GM19035 (cell line): ENCODE results near the gene PLD3.
"Not testable (repeated sequence)": the region's sequence is repeated elsewhere in the genome, so short reads cannot be mapped to it uniquely, and the experiment has no call there.

Experiments used
- ATAC-seq: cut with Tn5 transposase; IDR thresholded peaks from one replicate; pipeline ENCODE4 v1.9.1; 2021; ENCODE audit not compliant: unreplicated experiment

PLD3 gene

GRCh38 chr19:40363069-40363468 is 14.6 kb downstream of the PLD3 start:
- ATAC-seq: no peak

- ATAC-seq: no peak
Observed at GRCh38 chr19:40365010-40365409, 16.5 kb downstream of the PLD3 start.

- peak; percentile 52 for ATAC-seq
Observed at GRCh38 chr19:40365613-40366401, 17.3 kb downstream of the PLD3 start.

GRCh38 chr19:40366697-40367561 is 18.4 kb downstream of the PLD3 start:
- no peak for ATAC-seq

DNA sequence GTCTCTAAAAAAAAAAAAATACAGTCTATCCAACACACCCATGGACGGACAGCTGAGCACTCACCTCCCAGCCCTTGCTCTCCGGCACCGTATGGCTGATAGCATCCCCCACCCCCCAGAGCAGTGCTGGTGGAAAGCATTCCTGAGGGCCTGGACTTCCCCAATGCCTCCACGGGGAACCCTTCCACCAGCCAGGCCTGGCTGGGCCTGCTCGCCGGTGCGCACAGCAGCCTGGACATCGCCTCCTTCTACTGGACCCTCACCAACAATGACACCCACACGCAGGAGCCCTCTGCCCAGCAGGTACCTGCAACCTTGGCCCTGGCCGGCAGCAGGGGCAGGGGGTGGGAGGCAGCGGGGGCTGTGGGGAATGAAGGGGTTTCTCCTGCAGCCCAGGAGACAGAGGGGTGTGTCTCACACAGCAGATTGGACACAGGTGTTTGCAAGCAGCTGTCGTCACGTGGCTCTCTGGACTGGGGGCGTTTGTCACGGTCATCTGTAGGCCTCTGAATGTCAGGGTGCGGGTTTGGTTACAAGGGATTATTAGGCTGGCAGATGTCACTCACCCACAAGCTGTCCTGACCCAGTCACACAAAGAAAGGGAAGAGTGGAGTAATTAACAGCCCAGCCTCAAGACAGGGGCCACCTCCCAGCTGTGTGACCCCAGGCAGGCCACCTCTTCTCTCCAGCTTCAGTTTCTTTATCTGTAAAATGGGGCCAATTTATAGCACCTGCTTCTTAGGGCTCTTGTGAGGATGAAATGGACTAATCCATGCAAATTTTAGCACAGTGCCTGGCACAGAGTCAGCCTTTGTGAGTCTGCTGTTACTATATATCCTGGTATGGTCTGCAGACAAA is 19.3 kb downstream of the PLD3 start:
- no peak for ATAC-seq

DNA sequence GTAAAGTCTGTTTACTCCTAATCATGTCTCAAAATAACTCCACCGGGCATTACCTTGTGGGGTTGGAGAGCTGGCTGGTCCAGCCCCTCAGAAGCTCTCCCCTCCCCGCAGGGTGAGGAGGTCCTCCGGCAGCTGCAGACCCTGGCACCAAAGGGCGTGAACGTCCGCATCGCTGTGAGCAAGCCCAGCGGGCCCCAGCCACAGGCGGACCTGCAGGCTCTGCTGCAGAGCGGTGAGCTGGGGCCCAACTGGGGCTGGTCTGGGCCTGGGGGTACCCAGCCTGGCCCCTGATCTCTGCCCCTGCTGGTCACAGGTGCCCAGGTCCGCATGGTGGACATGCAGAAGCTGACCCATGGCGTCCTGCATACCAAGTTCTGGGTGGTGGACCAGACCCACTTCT is 21.3 kb downstream of the PLD3 start:
- no peak for ATAC-seq

DNA sequence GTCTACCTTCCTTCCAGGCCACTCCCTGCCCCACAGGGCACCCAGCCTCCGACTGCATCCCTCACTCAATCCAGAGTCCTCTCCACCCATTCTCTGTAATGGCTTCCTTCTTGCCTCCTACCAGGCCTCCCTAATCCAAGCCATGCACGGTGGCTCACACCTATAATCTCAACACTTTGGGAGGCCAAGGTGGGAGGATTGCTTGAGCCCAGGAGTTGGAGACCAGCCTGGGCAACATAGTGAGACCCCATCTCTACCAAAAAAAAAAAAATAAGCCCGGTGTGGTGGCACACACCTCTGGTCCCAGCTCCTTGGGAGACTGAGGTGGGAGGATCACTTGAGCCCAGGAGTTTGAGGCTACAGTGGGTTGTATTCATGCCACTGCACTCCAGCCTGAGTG is 21.8 kb downstream of the PLD3 start:
- not testable (repeated sequence) for ATAC-seq

GRCh38 chr19:40370997-40371801 is 22.7 kb downstream of the PLD3 start:
- no peak for ATAC-seq

GRCh38 chr19:40371802-40372122 is 23.3 kb downstream of the PLD3 start:
- ATAC-seq: no peak

GRCh38 chr19:40374084-40374483 is 25.6 kb downstream of the PLD3 start:
- ATAC-seq: no peak

GRCh38 chr19:40376286-40376862 is 27.9 kb downstream of the PLD3 start:
- no peak for ATAC-seq

- ATAC-seq: no peak
Observed at GRCh38 chr19:40377876-40378385, 29.4 kb downstream of the PLD3 start.

- ATAC-seq: no peak
Observed at GRCh38 chr19:40378509-40378908, 30.0 kb downstream of the PLD3 start.

DNA sequence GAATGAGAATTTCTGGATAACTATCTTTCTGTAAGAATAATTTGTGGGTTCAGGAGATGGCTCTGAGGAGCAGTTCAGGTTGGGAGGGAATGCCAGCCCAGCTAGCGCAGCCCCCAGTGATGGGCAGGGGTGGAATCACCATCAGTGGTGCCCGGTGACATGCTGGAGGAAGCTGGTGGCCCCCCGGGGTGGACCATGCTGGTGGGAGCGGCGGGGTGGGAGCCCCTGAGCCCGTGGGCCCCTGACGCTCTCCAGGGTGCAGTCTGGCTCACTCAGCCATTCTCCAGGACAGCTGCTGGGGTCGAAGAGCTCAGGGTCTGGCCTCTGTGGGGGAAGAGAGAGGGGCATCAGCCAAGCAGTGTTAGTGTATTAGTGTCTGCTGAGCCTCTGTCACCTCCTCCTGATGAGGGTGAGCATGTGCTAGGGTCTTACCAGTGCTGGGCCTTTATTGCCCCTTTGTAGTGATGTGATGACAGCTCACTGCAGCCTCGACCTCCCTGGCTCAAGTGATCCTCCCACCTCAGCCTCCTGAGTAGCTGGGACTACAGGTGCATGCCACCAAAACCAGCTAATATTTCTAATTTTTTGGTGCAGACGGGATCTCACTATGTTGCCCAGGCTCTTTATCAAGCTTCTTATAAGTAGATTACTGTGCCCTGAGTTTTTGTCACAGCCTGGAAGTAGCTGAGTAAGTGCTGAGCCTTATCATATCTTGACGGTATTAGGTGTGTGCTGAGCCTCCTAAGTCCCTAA is 31.1 kb downstream of the PLD3 start:
- no peak for ATAC-seq

- ATAC-seq: no peak
Observed at GRCh38 chr19:40380199-40381037, 31.9 kb downstream of the PLD3 start.

- ATAC-seq: no peak
Observed at GRCh38 chr19:40381321-40381720, 32.8 kb downstream of the PLD3 start.

- no peak for ATAC-seq
Observed at GRCh38 chr19:40383668-40384248, 35.3 kb downstream of the PLD3 start.

DNA sequence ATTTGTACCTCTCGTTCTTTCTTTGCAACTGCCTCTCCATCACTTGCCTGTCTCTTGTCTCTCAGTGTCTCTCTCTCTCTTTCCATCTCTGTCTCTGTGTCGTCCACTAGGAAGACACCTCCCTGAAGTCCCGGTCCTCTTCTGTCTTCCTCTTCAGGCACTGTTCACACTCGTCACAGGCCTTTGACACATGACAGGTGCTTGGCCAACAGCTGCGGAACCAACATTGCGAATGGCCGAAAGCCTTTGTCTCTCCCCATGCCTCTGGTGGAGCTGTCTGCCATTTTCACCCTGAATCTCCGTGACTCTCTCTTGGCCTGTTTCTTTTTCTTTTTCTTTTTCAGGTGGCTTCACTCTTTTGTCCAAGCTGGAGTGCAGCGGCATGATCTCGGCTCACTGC is 38.7 kb downstream of the PLD3 start:
- no peak for ATAC-seq
